HG03460 (cell line): ENCODE results near the gene USP22.

Experiments
- ATAC-seq: cut with Tn5 transposase; IDR thresholded peaks from one replicate; pipeline ENCODE4 v1.9.1; 2021; ENCODE audit not compliant: unreplicated experiment

The USP22 gene

GRCh38 chr17:20960871-20961270 is 81.9 kb downstream of the USP22 start:
- ATAC-seq: no peak

GRCh38 chr17:20955427-20956323 is 87.1 kb downstream of the USP22 start:
- ATAC-seq: no peak

- no peak for ATAC-seq
Observed at GRCh38 chr17:20954794-20955193, 88.0 kb downstream of the USP22 start.

- no peak for ATAC-seq
Observed at GRCh38 chr17:20952183-20952582, 90.6 kb downstream of the USP22 start.
